HepG2 (cell line): ENCODE results near the gene HDLBP. TPM values are rescaled to one million over a fixed set of nuclear protein-coding genes. Genes with fewer than 3 reads are reported as not detected.

Experiments
- AKAP8 ChIP-seq: sonication (generic); formaldehyde crosslinking; IDR thresholded peaks from 2 replicates; pipeline ENCODE4 v1.5.1; 2020; ENCODE audit warnings: mild to moderate bottlenecking, missing genetic modification reagents
- ARID2 ChIP-seq: sonication (generic); formaldehyde crosslinking; IDR thresholded peaks from 2 replicates; pipeline ENCODE4 v1.8.1; 2022; ENCODE audit warnings: mild to moderate bottlenecking, missing genetic modification reagents, borderline replicate concordance
- CSRNP2 ChIP-seq: sonication (generic); formaldehyde crosslinking; conservative IDR thresholded peaks from 2 replicates; pipeline ENCODE4 v1.8.0; 2022; ENCODE audit warnings: low read depth, missing genetic modification reagents
- JUNB ChIP-seq: sonication (generic); formaldehyde crosslinking; IDR thresholded peaks from 2 replicates; pipeline ENCODE4 v1.8.0; 2022; ENCODE audit warnings: missing genetic modification reagents, mild to moderate bottlenecking, borderline replicate concordance
- PCBP1 ChIP-seq: fragments of 200-400 bp; formaldehyde crosslinking; IDR thresholded peaks from 2 replicates; pipeline ENCODE4 v1.6.1; 2017; ENCODE audit warnings: mild to moderate bottlenecking, low read depth, low read length, borderline replicate concordance
- SMAD9 ChIP-seq: sonication (generic); formaldehyde crosslinking; IDR thresholded peaks from 2 replicates; pipeline ENCODE4 v1.5.1; 2020; ENCODE audit warnings: mild to moderate bottlenecking, missing genetic modification reagents
- XRCC5 ChIP-seq: fragments of 200-400 bp; formaldehyde crosslinking; optimal IDR thresholded peaks from 2 replicates; pipeline ENCODE3; 2017; ENCODE audit warnings: mild to moderate bottlenecking, low read length
- YEATS4 ChIP-seq: sonication (generic); formaldehyde crosslinking; IDR thresholded peaks from 2 replicates; pipeline ENCODE4 v1.4.0; 2020; ENCODE audit warnings: missing genetic modification reagents, borderline replicate concordance
- ZBTB4 ChIP-seq: sonication (generic); formaldehyde crosslinking; IDR thresholded peaks from 2 replicates; pipeline ENCODE4 v1.4.0; 2020; ENCODE audit warnings: missing genetic modification reagents, mild to moderate bottlenecking, borderline replicate concordance
- ZNF138 ChIP-seq: sonication (generic); formaldehyde crosslinking; IDR thresholded peaks from 2 replicates; pipeline ENCODE4 v1.5.0; 2020; ENCODE audit warnings: mild to moderate bottlenecking, low read depth, missing genetic modification reagents
- ZNF205 ChIP-seq: IDR thresholded peaks from 2 replicates; pipeline ENCODE4 v1.6.1; 2018; ENCODE audit warnings: missing biosample characterization, missing genetic modification reagents
- ZNF235 ChIP-seq: sonication (generic); formaldehyde crosslinking; IDR thresholded peaks from 2 replicates; pipeline ENCODE4 v1.8.1; 2023; ENCODE audit warnings: mild to moderate bottlenecking, missing genetic modification reagents, borderline replicate concordance
- ZNF382 ChIP-seq: sonication (generic); formaldehyde crosslinking; IDR thresholded peaks from 2 replicates; pipeline ENCODE4 v1.5.0; 2020; ENCODE audit warnings: missing genetic modification reagents, mild to moderate bottlenecking, borderline replicate concordance
- ZNF441 ChIP-seq: sonication (generic); formaldehyde crosslinking; IDR thresholded peaks from 2 replicates; pipeline ENCODE4 v1.7.0; 2021; ENCODE audit warnings: missing genetic modification reagents, borderline replicate concordance
- ZNF615 ChIP-seq: sonication (generic); formaldehyde crosslinking; IDR thresholded peaks from 2 replicates; pipeline ENCODE4 v1.5.0; 2020; ENCODE audit warnings: mild to moderate bottlenecking, missing genetic modification reagents, borderline replicate concordance
- ZNF646 ChIP-seq: sonication (generic); formaldehyde crosslinking; IDR thresholded peaks from 2 replicates; pipeline ENCODE4 v1.9.0; 2021; ENCODE audit warnings: mild to moderate bottlenecking, missing genetic modification reagents
- ZSCAN12 ChIP-seq: sonication (generic); formaldehyde crosslinking; IDR thresholded peaks from 2 replicates; pipeline ENCODE4 v1.9.0; 2021; ENCODE audit warnings: mild to moderate bottlenecking, missing genetic modification reagents
- polyA plus RNA-seq, 8 experiments: library from polyadenylated mRNA; depleted of rRNA in 3 of 8; stranded (reverse) in 7 of 8; unstranded in 1 of 8; fragments of >200 nt; fragmentation: Illumina TruSeq in 4 of 8; extraction: Trizol in 4 of 8; gene quantifications; 2 replicates each; pipeline versions ENCODE4 v1.2.1 to v1.2.3, GENCODE V29; 2011 to 2016; ENCODE audit warnings: low read depth in 4 of 8, missing spikeins in 1 of 8, mixed read lengths in 1 of 8; ENCODE audit not compliant: insufficient read depth in 1 of 8
- total RNA-seq, 5 experiments: library from RNA; depleted of rRNA; stranded (reverse); fragments of >200 nt; fragmentation: Illumina TruSeq; extraction: Trizol; gene quantifications; 2 replicates each; pipeline ENCODE4 v1.2.3, GENCODE V29; 2016; ENCODE audit warnings: low read depth in 1 of 5

HDLBP gene
- total and polyA plus RNA-seq, 2 of the 13 experiments (the other 11 are each of a cell fraction or from before 2014, with no cell fraction given) = 464 to 707 TPM

GRCh38 chr2:241315879-241316631 is 583 bp upstream of the HDLBP start, which contains the start of gene SEPTIN2 (continued):
- 0 out of 2 replicates have a peak, but pooled peaks have one; percentile 22 for TF ChIP-seq ZBTB4 (CRISPR knock-in tag)
- peak; percentile 47; the same call in 1 of the 2 replicates for TF ChIP-seq ZNF646 (CRISPR knock-in tag)
- TF ChIP-seq ZSCAN12 = peak; percentile 86; the same call in 1 of the 2 replicates
- no peak for TF ChIP-seq ZNF382 (CRISPR knock-in tag)
- no peak for TF ChIP-seq ZNF615 (CRISPR knock-in tag)
- no peak for TF ChIP-seq CSRNP2
- no peak; the same call in 1 of the 2 replicates for TF ChIP-seq ZNF235 (CRISPR knock-in tag)
- 0 out of 2 replicates have a peak, but pooled peaks have one; percentile 10 for TF ChIP-seq ZNF205 (CRISPR knock-in tag)
- no peak for TF ChIP-seq SMAD9 (CRISPR knock-in tag)
- no peak for TF ChIP-seq ZNF441 (CRISPR knock-in tag)
- peak; percentile 98 for TF ChIP-seq YEATS4 (CRISPR knock-in tag)
- no peak for TF ChIP-seq ARID2 (CRISPR knock-in tag)
- 0 out of 2 replicates have a peak, but pooled peaks have one; percentile 57 for TF ChIP-seq ZNF138 (CRISPR knock-in tag)
- no peak for TF ChIP-seq JUNB (CRISPR knock-in tag)
- TF ChIP-seq PCBP1 = peak; percentile 49; the same call in 1 of the 2 replicates
- no peak for TF ChIP-seq XRCC5
- TF ChIP-seq AKAP8 (CRISPR knock-in tag) = peak; percentile 71; the same call in 1 of the 2 replicates
